Endothelial cell of umbilical vein (primary cell): Measurements from ENCODE around the gene JMJD8.

Experiments used
- CTCF ChIP-seq, 2 donors: IDR thresholded peaks; 1 replicate in 1 of 2; 2 replicates in 1 of 2; pipeline ENCODE4 v1.5.1; 2011; ENCODE audit warnings: low read length in 2 of 2, mild to moderate bottlenecking in 2 of 2, moderate library complexity in 2 of 2, control low read depth in 1 of 2, inconsistent platforms in 1 of 2, low read depth in 1 of 2; ENCODE audit not compliant: insufficient read depth in 1 of 2; ENCODE audit errors: extremely low read depth in 1 of 2
- EZH2 ChIP-seq: IDR thresholded peaks from 2 replicates; pipeline ENCODE4 v1.6.1; 2012; ENCODE audit warnings: borderline replicate concordance, low read depth, mild to moderate bottlenecking, moderate library complexity, low read length, inconsistent platforms; ENCODE audit not compliant: severe bottlenecking
- JUN ChIP-seq: IDR thresholded peaks from 2 replicates; pipeline ENCODE4 v1.6.1; 2011; ENCODE audit warnings: borderline replicate concordance, low read depth; ENCODE audit not compliant: insufficient read length, insufficient read depth
- MAX ChIP-seq: IDR thresholded peaks from 2 replicates; pipeline ENCODE4 v1.6.1; 2011; ENCODE audit not compliant: insufficient read depth, insufficient read length
- POLR2A ChIP-seq: IDR thresholded peaks from 2 replicates; pipeline ENCODE4 v1.6.1; 2012; ENCODE audit warnings: low read depth, mild to moderate bottlenecking, control low read depth, low read length
- POLR2AphosphoS5 ChIP-seq: IDR thresholded peaks from 2 replicates; pipeline ENCODE4 v1.6.1; 2012; ENCODE audit warnings: low read depth, mild to moderate bottlenecking, control low read depth, low read length, moderate library complexity; ENCODE audit not compliant: insufficient read depth

GRCh38 chr16:674214-674881 lies 9.8 kb downstream of the JMJD8 start:
- TF ChIP-seq POLR2A: no peak
- TF ChIP-seq CTCF (IDR thresholded peaks at IDR 0.05; ENCODE audit: extremely low read depth in 1 of 2, insufficient read depth in 1 of 2, low read depth in 1 of 2, low read length in 2 of 2): no peak
- TF ChIP-seq EZH2: no peak
- TF ChIP-seq JUN: no peak
- TF ChIP-seq POLR2AphosphoS5: no peak
- TF ChIP-seq MAX: no peak
